ENCODE results near the gene EVC2. TPM values are rescaled to one million over a fixed set of nuclear protein-coding genes. Genes with fewer than 3 reads are reported as not detected.

EVC2 gene
- total and polyA plus RNA-seq, 2 of the 13 experiments (the other 11 are each of a cell fraction or from before 2014, with no cell fraction given), result not detected

GRCh38 chr4:5658974-5659373, 49.4 kb downstream of the EVC2 start (continued):
- no peak for TF ChIP-seq ZNF607 (CRISPR knock-in tag; IDR thresholded peaks at IDR 0.05; ENCODE audit: borderline replicate concordance)
- no peak for TF ChIP-seq FOSL1 (CRISPR knock-in tag; IDR thresholded peaks at IDR 0.05; ENCODE audit: borderline replicate concordance)
- no peak for TF ChIP-seq ZBTB34 (CRISPR knock-in tag; IDR thresholded peaks at IDR 0.05)
- no peak for TF ChIP-seq ZNF766 (CRISPR knock-in tag; IDR thresholded peaks at IDR 0.05; ENCODE audit: borderline replicate concordance)
- TF ChIP-seq NFATC3 (CRISPR knock-in tag; IDR thresholded peaks at IDR 0.05), result no peak
- TF ChIP-seq ZNF816 (CRISPR knock-in tag; IDR thresholded peaks at IDR 0.05; ENCODE audit: borderline replicate concordance), result no peak
- no peak for TF ChIP-seq ATF5 (CRISPR knock-in tag; IDR thresholded peaks at IDR 0.05; ENCODE audit: low read depth)
- TF ChIP-seq ZFP36L1 (CRISPR knock-in tag; IDR thresholded peaks at IDR 0.05), result no peak
- TF ChIP-seq SMAD9 (CRISPR knock-in tag; IDR thresholded peaks at IDR 0.05), result no peak
- TF ChIP-seq MATR3 (CRISPR knock-in tag; IDR thresholded peaks at IDR 0.05), result no peak
- TF ChIP-seq GRHL1 (CRISPR knock-in tag; conservative IDR thresholded peaks at IDR 0.05), result no peak
